GM12864 (cell line): ENCODE data around the gene FAM13C.

Experiments used
- DNase-seq: peaks from one replicate; pipeline ENCODE4 v3.0.0-alpha.2; 2011; ENCODE audit warnings: low read depth
- H3K4me3 ChIP-seq: 2 replicates; pipeline ENCODE4 v1.5.1; 2011; ENCODE audit warnings: mild to moderate bottlenecking, low read depth, low read length, control low read depth
- TF ChIP-seq, protein P1 (sequence below): IDR thresholded peaks from 2 replicates; pipeline ENCODE4 v1.5.1; 2011; ENCODE audit warnings: low read depth, mild to moderate bottlenecking, moderate library complexity, low read length, control low read depth, inconsistent platforms; ENCODE audit errors: missing control alignments

Gene FAM13C

DNA sequence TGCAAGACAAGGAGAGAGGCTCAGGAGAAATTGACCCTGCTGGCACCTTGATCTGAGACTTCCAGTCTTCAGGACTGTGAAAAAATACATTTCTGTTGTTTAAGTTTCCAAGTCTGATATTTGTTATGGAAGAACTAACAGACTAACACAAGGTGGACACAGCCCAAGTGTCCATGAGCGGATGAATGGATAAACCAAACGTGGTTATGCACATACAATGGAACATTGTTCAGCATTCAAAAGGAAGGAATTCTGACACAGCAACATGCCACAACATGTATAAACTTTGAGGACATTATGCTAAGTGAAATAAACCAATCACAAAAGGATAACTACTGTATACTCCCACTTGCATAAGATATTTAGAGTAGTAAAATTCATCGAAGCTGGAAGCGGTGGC is 76.5 kb downstream of the FAM13C start:
- TF ChIP-seq, protein P1, sequence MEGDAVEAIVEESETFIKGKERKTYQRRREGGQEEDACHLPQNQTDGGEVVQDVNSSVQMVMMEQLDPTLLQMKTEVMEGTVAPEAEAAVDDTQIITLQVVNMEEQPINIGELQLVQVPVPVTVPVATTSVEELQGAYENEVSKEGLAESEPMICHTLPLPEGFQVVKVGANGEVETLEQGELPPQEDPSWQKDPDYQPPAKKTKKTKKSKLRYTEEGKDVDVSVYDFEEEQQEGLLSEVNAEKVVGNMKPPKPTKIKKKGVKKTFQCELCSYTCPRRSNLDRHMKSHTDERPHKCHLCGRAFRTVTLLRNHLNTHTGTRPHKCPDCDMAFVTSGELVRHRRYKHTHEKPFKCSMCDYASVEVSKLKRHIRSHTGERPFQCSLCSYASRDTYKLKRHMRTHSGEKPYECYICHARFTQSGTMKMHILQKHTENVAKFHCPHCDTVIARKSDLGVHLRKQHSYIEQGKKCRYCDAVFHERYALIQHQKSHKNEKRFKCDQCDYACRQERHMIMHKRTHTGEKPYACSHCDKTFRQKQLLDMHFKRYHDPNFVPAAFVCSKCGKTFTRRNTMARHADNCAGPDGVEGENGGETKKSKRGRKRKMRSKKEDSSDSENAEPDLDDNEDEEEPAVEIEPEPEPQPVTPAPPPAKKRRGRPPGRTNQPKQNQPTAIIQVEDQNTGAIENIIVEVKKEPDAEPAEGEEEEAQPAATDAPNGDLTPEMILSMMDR = no peak
- no peak overlapping the region for H3K4me3 ChIP-seq
- no peak for DNase-seq

- TF ChIP-seq, protein P1 = no peak
- no peak for DNase-seq
- no peak overlapping the region for H3K4me3 ChIP-seq
These were observed 77.3 kb downstream of the FAM13C start for GRCh38 chr10:59285073-59285472.

DNA sequence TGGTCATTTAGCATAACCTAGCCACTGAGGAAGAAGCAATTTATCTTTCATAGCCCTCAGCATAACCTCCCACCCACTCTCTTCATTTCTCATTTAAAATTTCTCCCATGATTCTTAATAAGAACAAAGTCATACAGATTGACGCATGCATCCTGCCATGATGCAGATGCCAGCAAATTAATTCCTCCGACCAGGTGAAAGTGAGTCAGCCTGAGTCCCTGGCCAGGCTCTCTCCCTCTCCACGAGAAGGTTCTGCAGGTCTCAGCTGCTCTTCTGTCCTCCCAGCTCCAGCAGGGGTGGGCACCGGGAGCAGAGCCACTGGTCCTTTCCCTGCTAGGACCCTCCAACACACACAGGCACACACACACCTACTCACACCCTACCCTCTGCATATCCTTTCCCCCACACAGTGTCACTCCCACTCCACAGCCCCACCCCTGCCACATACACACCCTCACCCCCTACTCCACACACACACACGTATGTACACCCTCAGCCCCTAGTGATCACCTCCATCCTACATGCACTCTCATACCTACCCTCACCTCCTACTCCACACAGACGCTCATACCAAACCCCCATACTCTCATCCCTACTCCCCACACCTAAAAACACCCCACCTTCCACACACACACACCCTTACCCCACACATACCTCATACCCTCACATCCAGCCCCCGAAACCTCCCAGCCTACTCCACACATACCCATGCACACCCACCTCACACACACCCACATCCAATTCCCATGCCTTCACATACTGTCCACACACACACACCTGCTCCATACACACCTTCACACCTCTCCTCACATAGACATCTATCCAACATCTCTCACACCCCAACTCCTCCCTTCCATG is 78.0 kb downstream of the FAM13C start:
- H3K4me3 ChIP-seq = no peak overlapping the region
- no peak for DNase-seq
- TF ChIP-seq, protein P1 = no peak

GRCh38 chr10:59283456-59284091 is 78.8 kb downstream of the FAM13C start:
- DNase-seq = no peak
- TF ChIP-seq, protein P1 = no peak
- H3K4me3 ChIP-seq = no peak overlapping the region

- DNase-seq = no peak
- TF ChIP-seq, protein P1 = no peak
- H3K4me3 ChIP-seq = no peak overlapping the region
These were observed 80.5 kb downstream of the FAM13C start for GRCh38 chr10:59281861-59282260.

- TF ChIP-seq, protein P1 = no peak
- no peak overlapping the region for H3K4me3 ChIP-seq
- DNase-seq = no peak
These were observed 82.3 kb downstream of the FAM13C start for GRCh38 chr10:59279991-59280505.
